ENCODE results near the gene ADAMTS4. TPM values are rescaled to one million over a fixed set of nuclear protein-coding genes. Genes with fewer than 3 reads are reported as not detected.

The ADAMTS4 gene
- total and polyA plus RNA-seq, 2 of the 4 experiments (the other 2 are of a cell fraction): 0.39 to 0.72 TPM

- Histone ChIP-seq H3K36me3 (ENCODE audit: control insufficient read depth, insufficient read depth, low read length) (peaks cover 8% of the 10 kb centered on the region), H3K79me1 (ENCODE audit: low read depth in 1 of 2, low read length in 2 of 2) (peaks cover 11 to 21% of the 10 kb centered on the region in 2 experiments), H4K5ac (ENCODE audit: low read depth, low read length) (no peak overlapping the region), H3K9me3 (ENCODE audit: control insufficient read depth, insufficient read depth, low read length) (no peaks in the 10 kb centered on the region), H3K18ac (ENCODE audit: low read depth, low read length) (no peak overlapping the region), H2AK5ac (ENCODE audit: low read depth, low read length) (no peak overlapping the region), H2AFZ (replicated peaks; ENCODE audit: low read length, poor library complexity) (no peak overlapping the region), H4K91ac (ENCODE audit: insufficient read depth, low read depth, low read length) (no peak overlapping the region), H2BK20ac (ENCODE audit: low read depth, low read length) (no peak overlapping the region), H2BK120ac (ENCODE audit: low read depth, low read length) (no peak overlapping the region), H2AK9ac (replicated peaks; ENCODE audit: low read depth, low read length, poor library complexity) (no peak overlapping the region), H3K4me1 (ENCODE audit: control insufficient read depth, insufficient read depth, low read length) (peaks cover 8% of the 10 kb centered on the region), H2BK15ac (ENCODE audit: low read depth, low read length) (no peak overlapping the region), H3K27me3 (ENCODE audit: control insufficient read depth, insufficient read depth, low read length) (no peaks in the 10 kb centered on the region), H4K20me1 (ENCODE audit: insufficient read depth, low read length) (no peaks in the 10 kb centered on the region), H3K4me3 (ENCODE audit: insufficient read depth, low read depth, low read length) (no peak overlapping the region), H3K27ac (ENCODE audit: insufficient read depth, low read length) (no peak overlapping the region), H3K4me2 (ENCODE audit: low read depth, low read length) (no peak overlapping the region), H2BK5ac (ENCODE audit: low read depth, low read length, poor library complexity, severe bottlenecking) (no peak overlapping the region), H3K4ac (ENCODE audit: low read depth, low read length) (no peak overlapping the region), H3K14ac (replicated peaks; ENCODE audit: low read depth, low read length) (no peak overlapping the region), H3K23ac (ENCODE audit: low read depth, low read length) (no peak overlapping the region), H4K8ac (ENCODE audit: low read depth in 2 of 2, low read length in 2 of 2) (no peak overlapping the region), H3K9me1 (ENCODE audit: insufficient read depth, low read length) (peaks cover 7% of the 10 kb centered on the region; the same call in 1 of the 2 replicates), H3K9ac (ENCODE audit: low read depth, low read length) (no peak overlapping the region), H3K56ac (ENCODE audit: extremely low read depth, insufficient read depth, low read length) (no peak overlapping the region)
- CTCF ChIA-PET: interaction anchor here (0.7 kb wide), 1 partner anchor 1906 kb away, joined by 3 read pairs; no protein-coding TSS in a partner anchor
- in situ Hi-C loops (cut with MboI; ENCODE audit: low sequenced_read_pairs): no loop called here
- POLR2A ChIA-PET (ENCODE audit: unreplicated experiment): no interaction called here
- intact Hi-C loops (cut with micrococcal nuclease): no loop called here
- DNase-seq: no peak
- no TSS peak for BruUV-seq (replicated peaks)
- no peak for TF ChIP-seq MAFK (IDR thresholded peaks at IDR 0.05; ENCODE audit: low read depth, low read length)
- TF ChIP-seq RAD21 (IDR thresholded peaks at IDR 0.05; ENCODE audit: low read length): no peak
- no peak for TF ChIP-seq SMC3 (IDR thresholded peaks at IDR 0.05; ENCODE audit: low read depth, low read length)
- TF ChIP-seq MAZ (IDR thresholded peaks at IDR 0.05; ENCODE audit: borderline replicate concordance, low read depth, low read length): no peak
- no peak for TF ChIP-seq RCOR1 (IDR thresholded peaks at IDR 0.05; ENCODE audit: insufficient replicate concordance, low read length)
- no peak for TF ChIP-seq CEBPB (IDR thresholded peaks at IDR 0.05; ENCODE audit: low read depth, low read length)
- no peak for TF ChIP-seq BHLHE40 (IDR thresholded peaks at IDR 0.05; ENCODE audit: low read depth, low read length)
- no peak for TF ChIP-seq POLR2A (IDR thresholded peaks at IDR 0.05; ENCODE audit: low read depth, low read length)
- TF ChIP-seq ELK1 (IDR thresholded peaks at IDR 0.05; ENCODE audit: borderline replicate concordance, low read depth, low read length): no peak
- no peak for TF ChIP-seq MXI1 (IDR thresholded peaks at IDR 0.05; ENCODE audit: borderline replicate concordance, low read depth, low read length)
- dilution Hi-C loops (cut with HindIII; ENCODE audit: low sequenced_read_pairs, unreplicated experiment): no loop called here
- no peak for ATAC-seq (ENCODE audit: low read depth)
- WGBS, 2 experiments (ENCODE audit: extremely low coverage in 2 of 2, insufficient read length in 1 of 2): 85% methylated on average over 2 of the region's 3 CpGs; no CpG with 5 or more reads in 1 of the 2 experiments
These were observed 19.2 kb downstream of the ADAMTS4 start for GRCh38 chr1:161179698-161180097.

Measured in IMR-90 (cell line).